ENCODE data around the gene SUCO. TPM values are rescaled to one million over a fixed set of nuclear protein-coding genes. Genes with fewer than 3 reads are reported as not detected.

Gene SUCO
- total RNA-seq, 4 donors from 2014 or later, result 15.5 to 41.6 (median 25.1) TPM

GRCh38 chr1:172638885-172639831 is 106.2 kb downstream of the SUCO start:
- 45 to 69% methylated on average over 3 to 7 of the region's 9 CpGs for WGBS, 2 donors (ENCODE audit: low coverage in 1 of 2)
- no peak for ATAC-seq

GRCh38 chr1:172640111-172640510 is 107.2 kb downstream of the SUCO start:
- no peaks in the 10 kb centered on the region for H3K36me3 ChIP-seq
- H3K9me3 ChIP-seq, result no peaks in the 10 kb centered on the region
- no peak for ATAC-seq
- H3K27ac ChIP-seq, result no peak overlapping the region
- TF ChIP-seq EP300 (IDR thresholded peaks at IDR 0.05), result no peak
- no peak for TF ChIP-seq POLR2A (IDR thresholded peaks at IDR 0.05)
- TF ChIP-seq POLR2AphosphoS5 (IDR thresholded peaks at IDR 0.05), result no peak
- no peak for TF ChIP-seq CTCF (IDR thresholded peaks at IDR 0.05)
- H3K4me1 ChIP-seq, result no peaks in the 10 kb centered on the region
- 73 to 75% methylated on average over 4 to 5 of the region's 8 CpGs for WGBS, 2 donors (ENCODE audit: low coverage in 1 of 2)
- no peaks in the 10 kb centered on the region for H3K27me3 ChIP-seq
- no peak overlapping the region for H3K4me3 ChIP-seq

More at GRCh38 chr1:172638885-172639831, 106.2 kb downstream of the SUCO start:
- Histone ChIP-seq H3K4me1 (no peaks in the 10 kb centered on the region), H3K27ac (no peak overlapping the region), H3K9me3 (no peaks in the 10 kb centered on the region), H3K27me3 (no peaks in the 10 kb centered on the region), H3K4me3 (no peak overlapping the region), H3K36me3 (no peaks in the 10 kb centered on the region)
- TF ChIP-seq CTCF (IDR thresholded peaks at IDR 0.05) (no peak), POLR2A (IDR thresholded peaks at IDR 0.05) (no peak), POLR2AphosphoS5 (IDR thresholded peaks at IDR 0.05) (no peak), EP300 (IDR thresholded peaks at IDR 0.05) (no peak)

GRCh38 chr1:172641492-172641891 is 108.5 kb downstream of the SUCO start:
- no peaks in the 10 kb centered on the region for H3K4me1 ChIP-seq
- H3K27ac ChIP-seq, result no peak overlapping the region
- H3K36me3 ChIP-seq, result no peaks in the 10 kb centered on the region
- H3K9me3 ChIP-seq, result no peaks in the 10 kb centered on the region
- no peak for ATAC-seq
- H3K4me3 ChIP-seq, result no peak overlapping the region
- TF ChIP-seq EP300 (IDR thresholded peaks at IDR 0.05) (no peak), POLR2AphosphoS5 (IDR thresholded peaks at IDR 0.05) (no peak), POLR2A (IDR thresholded peaks at IDR 0.05) (no peak), CTCF (IDR thresholded peaks at IDR 0.05) (no peak)
- H3K27me3 ChIP-seq, result no peaks in the 10 kb centered on the region
- 67 to 74% methylated on average over 4 to 5 of the region's 5 CpGs for WGBS, 2 donors (ENCODE audit: low coverage in 1 of 2)

GRCh38 chr1:172642970-172643369 is 110.0 kb downstream of the SUCO start:
- no peak for ATAC-seq
- 49 to 55% methylated on average over 6 of the region's 6 CpGs for WGBS, 2 donors (ENCODE audit: low coverage in 1 of 2)
- Histone ChIP-seq H3K27ac (no peak overlapping the region), H3K9me3 (no peaks in the 10 kb centered on the region), H3K27me3 (no peaks in the 10 kb centered on the region), H3K4me3 (no peak overlapping the region), H3K4me1 (no peaks in the 10 kb centered on the region), H3K36me3 (no peaks in the 10 kb centered on the region)
- TF ChIP-seq CTCF (IDR thresholded peaks at IDR 0.05) (no peak), POLR2AphosphoS5 (IDR thresholded peaks at IDR 0.05) (no peak), POLR2A (IDR thresholded peaks at IDR 0.05) (no peak), EP300 (IDR thresholded peaks at IDR 0.05) (no peak)

DNA sequence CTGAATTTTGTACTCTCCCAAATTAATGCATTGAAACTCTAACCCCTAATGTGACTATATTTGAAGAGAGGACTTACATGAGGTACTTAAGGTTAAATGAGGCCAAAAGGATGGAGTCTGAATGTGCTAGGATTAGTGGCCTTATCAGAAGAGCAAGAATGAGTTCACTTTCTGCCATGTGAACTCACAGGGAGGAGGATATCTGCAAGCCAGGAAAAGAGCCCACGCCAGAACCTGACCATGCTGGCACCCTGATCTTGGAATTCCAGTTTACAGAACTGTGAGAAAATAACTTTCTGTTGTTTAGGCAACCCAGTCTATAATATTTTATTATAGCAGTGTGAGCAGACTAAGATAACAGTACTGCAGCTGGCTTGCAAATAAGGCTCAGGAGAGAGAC is 113.7 kb downstream of the SUCO start:
- Histone ChIP-seq H3K9me3 (no peaks in the 10 kb centered on the region), H3K36me3 (no peaks in the 10 kb centered on the region), H3K4me1 (no peaks in the 10 kb centered on the region), H3K27ac (no peak overlapping the region), H3K27me3 (no peaks in the 10 kb centered on the region), H3K4me3 (no peak overlapping the region)
- TF ChIP-seq EP300 (IDR thresholded peaks at IDR 0.05) (no peak), POLR2AphosphoS5 (IDR thresholded peaks at IDR 0.05) (no peak), POLR2A (IDR thresholded peaks at IDR 0.05) (no peak), CTCF (IDR thresholded peaks at IDR 0.05) (no peak)
- WGBS, 2 donors (ENCODE audit: low coverage in 1 of 2), result 58% methylated on average over 1 of the region's 1 CpG; no CpG with 5 or more reads in 1 of the 2 donors
- ATAC-seq, result no peak

Data from gastroesophageal sphincter (tissue), 4 donors.